Neuronal stem cell (in vitro differentiated cells): ENCODE measurements around the gene B4GALT5.

Experiments used
- DNase-seq: peaks from one replicate; pipeline ENCODE4 v3.0.0-alpha.2; 2013; ENCODE audit warnings: low spot score
- H2AFZ ChIP-seq: one replicate; pipeline ENCODE4 v1.6.1; 2013; ENCODE audit warnings: mild to moderate bottlenecking, low read length, inconsistent platforms
- H2AK5ac ChIP-seq: 2 replicates; pipeline ENCODE4 v1.6.1; 2013; ENCODE audit warnings: low read depth, mild to moderate bottlenecking, inconsistent platforms, low read length, moderate library complexity, mixed read lengths
- H2BK120ac ChIP-seq: 2 replicates; pipeline ENCODE4 v1.6.1; 2013; ENCODE audit warnings: low read depth, mild to moderate bottlenecking, inconsistent platforms, low read length, moderate library complexity, mixed read lengths
- H2BK12ac ChIP-seq: one replicate; pipeline ENCODE4 v1.6.1; 2013; ENCODE audit warnings: low read length, inconsistent platforms
- H2BK15ac ChIP-seq: 2 replicates; pipeline ENCODE4 v1.6.1; 2013; ENCODE audit warnings: mild to moderate bottlenecking, low read length, inconsistent platforms, mixed read lengths
- H2BK5ac ChIP-seq: one replicate; pipeline ENCODE4 v1.6.1; 2013; ENCODE audit warnings: inconsistent platforms, mild to moderate bottlenecking, low read length, moderate library complexity
- H3K14ac ChIP-seq: one replicate; pipeline ENCODE4 v1.6.1; 2013; ENCODE audit warnings: low read length, inconsistent platforms
- H3K18ac ChIP-seq: 2 replicates; pipeline ENCODE4 v1.6.1; 2013; ENCODE audit warnings: low read length, inconsistent platforms
- H3K23ac ChIP-seq: 2 replicates; pipeline ENCODE4 v1.6.1; 2013; ENCODE audit warnings: low read depth, mild to moderate bottlenecking, mixed read lengths, low read length, inconsistent platforms; ENCODE audit not compliant: poor library complexity
- H3K27ac ChIP-seq: replicated peaks from 3 replicates; pipeline ENCODE4 v1.5.1; 2013; ENCODE audit warnings: low read length, inconsistent platforms
- H3K27me3 ChIP-seq, 3 experiments: 2 replicates each; pipeline ENCODE4 v1.6.1; 2013; ENCODE audit warnings: low read length in 3 of 3, mild to moderate bottlenecking in 2 of 3, inconsistent platforms in 1 of 3, low read depth in 1 of 3, mixed read lengths in 1 of 3, moderate library complexity in 1 of 3; ENCODE audit not compliant: control insufficient read depth in 3 of 3, insufficient read depth in 3 of 3
- H3K36me3 ChIP-seq, 2 donors: replicated peaks in 1 of 2; 2 replicates each; pipeline ENCODE4 v1.6.1; 2013; ENCODE audit warnings: low read length in 2 of 2; ENCODE audit not compliant: control insufficient read depth in 2 of 2, insufficient read depth in 2 of 2
- H3K4ac ChIP-seq: 2 replicates; pipeline ENCODE4 v1.6.1; 2013; ENCODE audit warnings: inconsistent platforms, mild to moderate bottlenecking, low read length, moderate library complexity
- H3K4me1 ChIP-seq, 2 donors: 1 replicate in 1 of 2; 2 replicates in 1 of 2; pipeline ENCODE4 v1.6.1; 2013; ENCODE audit warnings: low read length in 2 of 2, low read depth in 1 of 2; ENCODE audit not compliant: control insufficient read depth in 2 of 2, insufficient read depth in 1 of 2
- H3K4me2 ChIP-seq: one replicate; pipeline ENCODE4 v1.6.1; 2013; ENCODE audit warnings: mild to moderate bottlenecking, low read length, inconsistent platforms; ENCODE audit not compliant: insufficient read depth, poor library complexity, severe bottlenecking
- H3K4me3 ChIP-seq, 2 donors: 2 replicates each; pipeline ENCODE4 v1.5.1; 2013; ENCODE audit warnings: low read length in 2 of 2, mild to moderate bottlenecking in 2 of 2, inconsistent platforms in 1 of 2, moderate library complexity in 1 of 2
- H3K79me1 ChIP-seq: one replicate; pipeline ENCODE4 v1.6.1; 2013; ENCODE audit warnings: low read depth, mild to moderate bottlenecking, inconsistent platforms, low read length, moderate library complexity
- H3K9ac ChIP-seq: one replicate; pipeline ENCODE4 v1.6.1; 2013; ENCODE audit warnings: mild to moderate bottlenecking, low read depth, low read length, inconsistent platforms; ENCODE audit not compliant: poor library complexity
- H3K9me3 ChIP-seq, 2 donors: replicated peaks in 1 of 2; 2 replicates each; pipeline versions ENCODE3 to v1.6.1; 2013; ENCODE audit warnings: low read length in 2 of 2, mild to moderate bottlenecking in 2 of 2, inconsistent platforms in 1 of 2, low read depth in 1 of 2, mixed read lengths in 1 of 2, moderate library complexity in 1 of 2; ENCODE audit not compliant: control insufficient read depth in 2 of 2, insufficient read depth in 1 of 2
- H4K8ac ChIP-seq: one replicate; pipeline ENCODE4 v1.6.1; 2013; ENCODE audit warnings: low read depth, mild to moderate bottlenecking, inconsistent platforms, low read length, moderate library complexity
- H4K91ac ChIP-seq: one replicate; pipeline ENCODE4 v1.6.1; 2013; ENCODE audit warnings: low read length, low read depth, mild to moderate bottlenecking, inconsistent platforms; ENCODE audit not compliant: poor library complexity
- WGBS, 2 donors: extraction: QIAGEN DNeasy Blood & Tissue Kit; methylation state at CpG; one replicate each; pipeline ENCODE4 v1.1.7; 2013; ENCODE audit warnings: missing lambda C conversion rate in 2 of 2, mixed read lengths in 1 of 2; ENCODE audit not compliant: insufficient read length in 2 of 2, insufficient replicate concordance in 1 of 2; ENCODE audit errors: extremely low coverage in 2 of 2; 5-methylcytosine and 5-hydroxymethylcytosine counted together

The B4GALT5 gene

GRCh38 chr20:49737260-49737659 is 23.6 kb upstream of the B4GALT5 start:
- Histone ChIP-seq H3K18ac (no peak overlapping the region), H3K36me3 (no peaks in the 10 kb centered on the region), H4K91ac (no peak overlapping the region), H3K27ac (no peak overlapping the region), H2BK15ac (no peak overlapping the region), H2BK12ac (no peak overlapping the region), H3K9me3 (no peaks in the 10 kb centered on the region), H3K4ac (no peak overlapping the region), H3K23ac (no peak overlapping the region), H2AK5ac (no peak overlapping the region), H4K8ac (no peak overlapping the region), H3K4me1 (peaks cover 0 to 5% of the 10 kb centered on the region in 2 donors), H2AFZ (no peak overlapping the region), H3K4me3 (no peak overlapping the region), H3K27me3 (no peaks in the 10 kb centered on the region), H3K4me2 (no peak overlapping the region), H2BK5ac (no peak overlapping the region), H3K79me1 (no peaks in the 10 kb centered on the region), H3K9ac (no peak overlapping the region), H2BK120ac (no peak overlapping the region), H3K14ac (no peak overlapping the region)
- no peak for DNase-seq
- no CpG with 5 or more reads among the region's 2 CpGs for WGBS, 2 donors

GRCh38 chr20:49729780-49730179 is 16.1 kb upstream of the B4GALT5 start:
- no peak overlapping the region for H3K18ac ChIP-seq
- no peak overlapping the region for H4K8ac ChIP-seq
- no peak overlapping the region for H3K4me3 ChIP-seq
- H3K23ac ChIP-seq: no peak overlapping the region
- no peak overlapping the region for H2BK120ac ChIP-seq
- no peak overlapping the region for H3K27ac ChIP-seq
- H2BK15ac ChIP-seq: no peak overlapping the region
- H3K14ac ChIP-seq: no peak overlapping the region
- no peaks in the 10 kb centered on the region for H3K27me3 ChIP-seq
- H3K4ac ChIP-seq: no peak overlapping the region
- no peak overlapping the region for H2AFZ ChIP-seq
- DNase-seq: no peak
- no peak overlapping the region for H2BK12ac ChIP-seq
- H2BK5ac ChIP-seq: no peak overlapping the region
- H3K4me2 ChIP-seq: no peak overlapping the region
- no peak overlapping the region for H4K91ac ChIP-seq
- no peaks in the 10 kb centered on the region for H3K36me3 ChIP-seq
- WGBS, 2 donors: no CpG with 5 or more reads among the region's 3 CpGs
- H3K9me3 ChIP-seq: peaks cover 2 to 4% of the 10 kb centered on the region in 2 donors
- H2AK5ac ChIP-seq: no peak overlapping the region
- H3K4me1 ChIP-seq: no peaks in the 10 kb centered on the region
- no peaks in the 10 kb centered on the region for H3K79me1 ChIP-seq
- no peak overlapping the region for H3K9ac ChIP-seq

- H3K18ac ChIP-seq: no peak overlapping the region
- H2AK5ac ChIP-seq: no peak overlapping the region
- no peak overlapping the region for H2BK12ac ChIP-seq
- no peak overlapping the region for H2BK15ac ChIP-seq
- H3K14ac ChIP-seq: no peak overlapping the region
- H2BK5ac ChIP-seq: no peak overlapping the region
- no peak overlapping the region for H4K8ac ChIP-seq
- H2BK120ac ChIP-seq: no peak overlapping the region
- H3K4ac ChIP-seq: no peak overlapping the region
- H3K9me3 ChIP-seq: peaks cover 2 to 4% of the 10 kb centered on the region in 2 donors
- no peak overlapping the region for H3K9ac ChIP-seq
- H3K27ac ChIP-seq: no peak overlapping the region
- no peak for DNase-seq
- no peaks in the 10 kb centered on the region for H3K36me3 ChIP-seq
- no peak overlapping the region for H2AFZ ChIP-seq
- no peaks in the 10 kb centered on the region for H3K4me1 ChIP-seq
- no peak overlapping the region for H3K4me3 ChIP-seq
- H3K23ac ChIP-seq: no peak overlapping the region
- no peaks in the 10 kb centered on the region for H3K79me1 ChIP-seq
- WGBS, 2 donors: no CpG with 5 or more reads among the region's 3 CpGs
- no peak overlapping the region for H3K4me2 ChIP-seq
- no peak overlapping the region for H4K91ac ChIP-seq
- no peaks in the 10 kb centered on the region for H3K27me3 ChIP-seq
Observed at GRCh38 chr20:49727894-49728885, 14.5 kb upstream of the B4GALT5 start.

- Histone ChIP-seq H3K79me1 (no peaks in the 10 kb centered on the region), H2AK5ac (no peak overlapping the region), H3K27me3 (no peaks in the 10 kb centered on the region), H2BK5ac (no peak overlapping the region), H3K4me3 (no peak overlapping the region), H3K23ac (no peak overlapping the region), H3K9ac (no peak overlapping the region), H3K27ac (no peak overlapping the region), H3K18ac (no peak overlapping the region), H3K9me3 (peaks cover 2 to 4% of the 10 kb centered on the region in 2 donors), H2BK15ac (no peak overlapping the region), H2BK120ac (no peak overlapping the region), H3K14ac (no peak overlapping the region), H3K4me1 (no peaks in the 10 kb centered on the region), H2BK12ac (no peak overlapping the region), H4K8ac (no peak overlapping the region), H3K36me3 (no peaks in the 10 kb centered on the region), H2AFZ (no peak overlapping the region), H3K4me2 (no peak overlapping the region), H4K91ac (no peak overlapping the region), H3K4ac (no peak overlapping the region)
- no CpG with 5 or more reads among the region's 4 CpGs for WGBS, 2 donors
- DNase-seq: no peak
Observed at GRCh38 chr20:49727478-49727877, 13.8 kb upstream of the B4GALT5 start.
